GM19328 (cell line): ENCODE measurements around the gene GALK1.
"Not testable (repeated sequence)": the region's sequence is repeated elsewhere in the genome, so short reads cannot be mapped to it uniquely, and the experiment has no call there.

ENCODE experiments used
- ATAC-seq: cut with Tn5 transposase; IDR thresholded peaks from one replicate; pipeline ENCODE4 v1.9.1; 2021; ENCODE audit warnings: mild to moderate bottlenecking, moderate library complexity; ENCODE audit not compliant: unreplicated experiment

The GALK1 gene

DNA sequence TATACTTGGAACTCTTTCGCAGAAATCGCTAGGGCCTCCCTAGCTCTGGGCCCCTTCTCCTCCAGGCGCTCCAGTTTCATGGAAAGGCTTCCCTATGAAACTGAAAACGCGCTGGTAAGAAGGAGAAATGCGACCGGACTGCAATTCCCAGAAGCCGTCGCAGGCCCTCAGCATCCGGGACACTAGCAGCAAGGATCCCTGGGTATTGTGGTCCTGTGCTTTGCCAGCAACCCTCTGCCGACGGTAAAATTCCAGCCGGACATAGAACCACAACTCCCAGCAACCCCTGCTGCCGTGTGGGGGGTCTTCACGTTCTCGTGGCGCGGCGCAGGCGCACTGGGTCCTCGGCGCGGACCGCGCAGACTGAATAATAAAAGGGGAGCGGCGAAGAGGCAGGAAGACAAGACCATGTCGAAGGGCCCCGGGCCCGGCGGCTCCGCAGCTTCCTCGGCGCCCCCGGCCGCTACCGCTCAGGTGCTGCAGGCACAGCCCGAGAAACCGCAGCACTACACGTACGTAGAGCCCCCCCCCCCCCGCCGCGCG, 19.6 kb upstream of the GALK1 start, which contains the start of gene UNK:
TSS of gene UNK (plus strand) at position 334 of the 543 bp plus-strand sequence. CDS start at position 409, 75 bp downstream.
- ATAC-seq, result peak; percentile 63

DNA sequence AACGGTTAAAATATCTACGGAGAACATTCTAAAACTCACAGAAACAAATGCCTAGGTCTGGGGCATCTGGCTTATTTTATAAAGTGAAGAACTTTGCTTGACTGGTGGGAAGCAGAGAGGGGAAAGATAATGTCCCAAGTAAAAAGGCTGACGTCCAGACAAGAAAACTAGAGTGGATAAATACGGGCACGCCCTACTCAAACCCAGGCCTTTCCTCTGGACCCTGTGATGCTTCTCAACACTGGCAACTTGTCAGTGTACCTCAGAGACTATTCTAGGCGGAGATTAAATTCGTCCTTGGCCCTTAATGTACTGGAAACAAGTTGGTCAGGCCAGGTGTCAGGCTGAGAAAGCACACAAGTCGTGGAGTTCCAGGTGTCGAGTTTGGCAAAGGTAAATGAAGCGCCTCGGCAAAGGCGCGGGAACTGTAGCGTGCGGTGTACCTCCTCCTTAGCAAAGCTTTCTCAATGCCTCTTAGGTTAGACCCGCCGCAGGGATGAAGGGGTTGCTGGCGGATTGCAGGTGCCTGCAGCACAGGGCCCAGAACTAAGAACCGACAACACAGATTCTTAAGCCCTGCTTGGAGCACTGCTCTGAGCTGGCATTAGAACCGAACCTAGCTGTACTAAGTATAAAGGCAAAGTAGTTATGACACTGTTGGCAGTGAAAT, 18.9 kb upstream of the GALK1 start:
- ATAC-seq, result peak; percentile 3

DNA sequence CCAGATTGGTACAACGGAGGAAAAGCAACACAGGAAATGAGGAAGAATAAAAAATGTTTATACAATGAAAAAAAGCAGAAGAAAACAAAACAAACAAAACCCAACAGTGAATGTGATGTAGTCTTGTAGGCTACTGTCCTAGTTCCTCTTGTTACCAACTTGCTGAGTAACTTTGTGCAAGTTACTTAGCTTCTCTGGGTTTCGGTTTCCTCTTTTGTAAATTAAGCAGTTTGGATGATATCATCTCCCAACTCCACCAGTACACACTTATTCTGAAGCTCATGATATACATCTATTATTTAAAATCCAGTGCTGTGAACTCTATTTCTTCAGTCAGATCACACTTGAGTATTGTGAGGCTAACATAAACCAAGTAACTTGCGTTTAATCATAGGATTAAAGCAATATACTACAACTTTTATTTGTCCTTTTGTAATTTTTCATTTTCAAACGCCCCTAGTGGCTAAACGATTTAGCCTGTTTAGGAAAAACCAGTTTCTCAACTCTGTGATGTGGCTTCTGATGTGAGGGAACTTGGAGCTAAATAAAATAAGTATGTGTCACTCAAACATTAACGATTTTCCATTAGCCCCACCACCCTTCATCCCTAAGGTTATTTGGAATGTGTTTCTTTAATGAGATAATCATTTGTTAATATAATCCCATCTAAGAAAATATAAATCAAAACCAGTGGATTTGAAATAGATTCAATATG, 18.2 kb upstream of the GALK1 start:
- no peak for ATAC-seq

DNA sequence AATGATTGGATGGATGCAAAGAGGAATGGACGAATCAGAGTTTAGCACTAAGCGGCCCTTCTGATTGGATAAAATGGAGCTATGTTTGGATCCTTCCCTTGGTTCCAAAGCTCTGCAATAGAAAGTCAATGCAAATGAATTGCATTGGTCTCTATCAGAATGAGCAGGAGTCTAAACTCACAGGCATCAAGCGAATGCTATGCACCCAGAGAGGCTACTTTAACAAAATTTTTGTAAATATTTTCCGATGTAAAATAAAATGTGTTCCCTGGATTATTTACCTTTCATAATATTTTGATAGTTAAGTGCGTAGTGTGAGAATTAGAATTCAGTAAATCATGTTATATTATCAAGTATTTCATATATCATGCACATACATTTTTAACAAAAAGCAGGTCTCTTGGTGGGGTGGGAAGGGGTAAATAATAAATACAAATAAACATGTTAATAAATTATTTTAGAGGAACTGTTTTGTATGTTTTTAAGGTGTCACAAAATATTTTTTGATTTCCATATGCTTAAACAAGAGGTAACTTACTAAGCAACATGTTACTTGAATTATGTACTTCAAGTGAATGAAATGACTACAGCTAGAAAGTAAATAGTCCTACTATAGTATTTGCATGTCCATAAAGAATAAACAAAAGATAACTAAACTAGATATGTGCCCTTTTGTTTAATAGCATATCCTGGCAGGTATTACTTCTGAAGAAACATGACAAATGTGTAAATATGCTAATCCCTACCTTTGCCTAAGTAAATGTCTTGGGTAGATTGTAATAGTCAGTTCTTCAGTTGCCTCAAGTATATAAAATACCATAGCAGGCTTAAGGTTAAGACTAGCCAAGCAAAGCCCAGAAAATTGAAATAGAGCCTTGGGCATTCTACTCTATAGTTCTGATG, 15.2 kb upstream of the GALK1 start:
- ATAC-seq, result no peak

DNA sequence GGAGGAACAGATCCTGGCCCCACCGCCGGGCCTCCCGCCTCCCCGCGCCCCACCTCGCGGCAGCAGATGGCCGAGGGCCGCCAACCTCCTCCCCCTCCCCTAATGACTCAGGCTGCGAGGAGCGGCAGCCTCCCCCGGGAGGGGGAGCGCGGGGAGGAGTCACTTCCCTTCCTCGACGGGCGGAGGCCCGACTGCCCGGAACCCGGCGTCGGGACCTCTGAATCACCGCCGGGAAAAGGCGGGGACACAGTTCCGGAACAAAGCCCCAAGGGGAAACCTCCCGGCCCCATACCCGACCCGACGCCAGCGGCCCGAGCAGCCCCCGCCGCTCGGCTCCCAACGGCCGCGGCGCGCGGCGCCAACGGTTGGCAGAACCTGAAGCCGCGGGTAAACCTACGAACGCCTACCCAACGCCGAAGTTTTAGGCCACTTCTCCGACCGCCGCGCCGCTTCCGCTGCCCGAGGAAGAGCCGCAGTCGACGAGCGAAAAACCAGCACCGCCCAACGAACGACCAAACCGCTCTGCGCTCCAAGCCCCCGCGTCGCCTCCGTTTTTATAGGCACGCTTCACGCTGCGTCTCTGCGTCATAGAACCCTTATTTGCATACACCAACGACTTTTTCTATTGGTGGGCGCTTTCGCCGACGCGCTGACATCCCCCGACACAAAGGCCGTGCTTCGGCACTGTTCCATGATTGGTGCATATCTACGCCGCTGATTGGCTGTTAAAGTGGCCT, 14.4 kb upstream of the GALK1 start:
- ATAC-seq, result peak; percentile 66

DNA sequence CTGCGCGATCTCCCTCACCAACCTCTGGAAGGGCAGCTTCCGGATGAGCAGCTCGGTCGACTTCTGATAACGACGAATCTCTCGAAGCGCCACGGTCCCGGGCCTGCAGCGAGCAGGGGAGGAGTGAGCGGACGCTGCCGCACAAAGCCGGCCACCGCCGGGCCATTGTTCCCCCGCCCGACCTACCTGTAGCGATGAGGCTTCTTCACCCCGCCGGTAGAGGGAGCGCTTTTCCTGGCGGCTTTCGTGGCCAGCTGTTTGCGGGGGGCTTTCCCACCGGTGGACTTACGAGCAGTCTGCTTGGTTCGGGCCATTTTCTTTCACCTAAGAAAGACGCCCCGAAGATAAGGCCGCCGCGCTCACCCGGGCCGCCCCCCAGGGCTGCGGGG, 13.9 kb upstream of the GALK1 start:
- peak; percentile 13 for ATAC-seq

DNA sequence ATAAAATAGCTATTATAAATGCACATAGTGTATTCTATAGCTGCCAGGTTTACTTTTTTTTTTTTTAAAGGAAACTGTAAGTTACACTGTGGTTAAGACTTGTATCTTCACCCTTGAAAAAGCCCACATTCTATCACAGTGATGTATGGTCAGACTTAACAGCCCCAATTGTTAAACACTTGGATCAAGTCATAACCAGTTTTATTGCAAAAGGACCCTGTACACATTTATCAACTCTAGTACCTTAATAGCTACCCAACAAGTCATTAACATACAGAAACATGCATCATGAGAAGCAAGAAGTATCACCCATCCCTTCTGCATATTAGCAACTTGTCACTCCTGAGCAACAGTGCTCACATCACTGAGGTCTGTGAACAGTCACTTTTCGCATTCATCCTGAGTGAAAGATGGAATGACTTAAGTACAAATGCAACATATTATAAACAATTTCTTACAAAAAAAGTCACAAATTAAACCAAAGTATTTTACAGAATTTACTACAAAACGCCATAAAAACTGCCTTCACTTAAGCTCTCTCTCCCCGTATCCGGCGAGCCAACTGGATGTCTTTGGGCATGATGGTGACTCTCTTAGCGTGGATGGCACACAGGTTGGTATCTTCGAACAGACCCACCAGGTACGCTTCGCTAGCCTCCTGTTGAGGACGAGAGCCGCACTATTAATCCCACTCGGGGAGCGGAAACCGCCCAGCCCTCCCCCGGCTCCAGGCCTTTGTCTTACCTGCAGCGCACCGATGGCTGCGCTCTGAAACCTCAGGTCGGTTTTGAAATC, 13.3 kb upstream of the GALK1 start:
- ATAC-seq, result not testable (repeated sequence)

DNA sequence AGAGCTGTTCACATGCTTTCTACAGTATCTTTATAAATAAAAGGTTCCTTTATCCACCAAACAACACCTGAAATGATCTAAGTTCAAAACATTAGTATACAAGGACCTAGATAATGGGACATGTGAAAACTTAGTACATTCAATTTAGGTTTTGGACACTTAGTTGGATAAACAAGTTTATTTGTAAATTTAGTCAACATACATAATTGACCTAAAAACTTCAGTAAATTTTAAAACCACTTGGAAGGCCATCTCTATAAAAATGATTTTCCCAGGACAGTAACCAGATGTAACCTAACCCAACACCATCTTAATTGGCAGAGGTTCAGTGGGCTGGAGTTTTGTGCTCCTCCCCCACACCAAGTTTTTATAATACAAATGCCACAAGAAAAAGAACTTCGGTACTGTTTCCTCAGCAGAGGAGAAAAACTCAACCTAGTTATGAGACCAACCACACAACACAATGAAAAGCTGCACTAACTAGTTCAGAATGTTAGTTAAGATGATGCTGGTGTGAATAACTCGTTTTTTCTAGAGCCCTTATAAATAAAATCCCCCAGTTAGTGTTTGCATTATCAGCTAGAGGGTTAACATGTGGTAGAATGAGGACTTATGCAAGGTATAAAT, 12.4 kb upstream of the GALK1 start:
- no peak for ATAC-seq

DNA sequence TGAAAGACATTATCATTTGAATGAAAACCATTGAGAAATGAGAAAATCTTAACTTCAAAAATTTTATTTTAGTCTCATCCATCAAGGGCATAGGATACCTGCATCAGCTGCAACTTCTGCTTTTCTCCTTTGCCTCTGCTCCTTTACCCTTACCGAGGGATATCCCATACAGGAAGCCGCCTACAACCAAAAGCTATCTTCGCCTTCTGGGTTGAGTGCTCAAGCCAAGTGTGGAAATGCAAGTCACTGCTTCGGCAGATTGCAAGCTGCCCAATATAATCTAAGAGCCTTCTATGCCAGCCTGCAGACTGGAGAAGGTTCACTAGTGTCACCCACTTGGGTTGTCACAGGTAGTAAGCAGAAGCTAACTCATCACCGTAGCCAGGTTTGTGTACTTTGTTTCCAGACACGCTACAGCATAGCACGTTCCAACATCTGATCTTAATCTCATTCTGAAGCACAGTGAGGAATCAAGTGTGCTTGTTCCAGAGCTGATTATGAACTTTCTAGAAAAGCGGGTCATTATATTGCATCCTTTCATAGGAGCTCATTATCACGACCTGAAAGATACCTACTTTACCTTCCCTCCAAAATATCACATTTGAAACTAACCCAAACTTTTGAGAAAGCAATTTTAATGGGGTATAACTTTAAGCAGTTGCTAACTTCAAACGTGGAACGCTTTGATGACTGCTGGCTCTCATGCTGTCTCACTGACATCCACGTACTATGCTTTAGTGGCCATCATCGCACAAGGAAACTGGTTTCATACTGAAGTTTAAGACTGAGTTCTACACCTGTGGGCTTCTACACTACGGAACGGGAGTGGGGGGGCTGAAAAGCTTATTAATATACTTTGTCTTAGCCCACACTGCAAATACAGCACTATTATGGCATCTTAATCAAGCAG, 11.6 kb upstream of the GALK1 start:
- ATAC-seq, result no peak

DNA sequence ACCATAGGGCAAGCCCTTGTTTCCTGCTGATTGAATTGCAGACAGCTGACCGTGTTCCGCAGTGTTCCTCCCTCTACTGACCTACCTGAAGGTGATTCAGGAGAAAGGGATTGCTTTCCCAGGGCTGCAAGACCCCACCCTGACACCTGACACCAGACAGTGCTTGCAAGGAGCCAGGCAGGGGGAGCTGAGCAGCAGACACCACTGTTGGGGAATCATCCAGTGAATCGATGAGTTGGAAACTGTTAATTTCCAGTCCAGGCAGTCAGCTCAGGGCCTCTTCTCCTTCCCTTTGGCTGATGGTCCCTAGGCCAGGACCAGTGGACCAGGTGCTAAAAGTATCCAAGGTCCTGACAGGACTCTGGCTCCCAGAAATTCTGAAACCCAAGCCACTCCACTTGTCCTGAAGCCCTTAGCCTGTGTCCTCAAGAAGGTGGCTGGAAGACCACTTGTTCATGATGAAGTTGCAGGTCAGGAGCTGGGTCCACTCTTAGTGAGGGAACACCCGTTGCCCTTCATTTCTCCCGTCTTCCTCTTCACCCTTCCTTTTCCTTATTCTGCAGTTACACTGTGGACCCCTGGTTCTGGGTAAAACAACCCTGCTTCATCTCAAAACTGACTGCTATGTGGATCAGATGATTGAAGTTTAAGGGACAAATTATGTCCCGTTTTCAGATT, 10.1 kb upstream of the GALK1 start:
- no peak for ATAC-seq

DNA sequence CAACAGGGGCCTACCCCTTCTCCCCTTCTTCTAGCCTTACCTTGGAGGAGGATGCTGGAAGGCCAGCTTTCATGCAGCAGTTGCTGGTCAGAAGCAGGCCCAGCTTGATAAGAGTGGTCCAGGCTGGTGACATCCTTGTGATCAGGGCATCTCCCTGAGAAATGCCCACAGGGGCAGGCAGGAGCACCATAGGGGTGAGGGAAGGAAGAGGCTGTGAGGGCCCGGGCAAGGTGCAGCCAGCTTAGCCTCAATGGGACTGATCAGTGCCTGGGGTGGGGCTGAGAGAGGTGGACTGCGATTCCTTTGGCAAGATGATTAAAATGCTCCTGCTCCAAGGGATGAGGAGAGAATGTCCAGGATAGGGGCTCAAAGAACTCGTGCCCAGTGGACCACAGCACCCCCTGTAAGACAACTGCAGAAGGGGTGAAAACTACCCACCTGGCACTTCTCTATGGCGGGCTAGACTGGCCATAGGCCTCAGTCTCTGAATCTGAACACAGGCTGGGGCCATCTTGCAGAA, 9.5 kb upstream of the GALK1 start:
- ATAC-seq, result no peak

DNA sequence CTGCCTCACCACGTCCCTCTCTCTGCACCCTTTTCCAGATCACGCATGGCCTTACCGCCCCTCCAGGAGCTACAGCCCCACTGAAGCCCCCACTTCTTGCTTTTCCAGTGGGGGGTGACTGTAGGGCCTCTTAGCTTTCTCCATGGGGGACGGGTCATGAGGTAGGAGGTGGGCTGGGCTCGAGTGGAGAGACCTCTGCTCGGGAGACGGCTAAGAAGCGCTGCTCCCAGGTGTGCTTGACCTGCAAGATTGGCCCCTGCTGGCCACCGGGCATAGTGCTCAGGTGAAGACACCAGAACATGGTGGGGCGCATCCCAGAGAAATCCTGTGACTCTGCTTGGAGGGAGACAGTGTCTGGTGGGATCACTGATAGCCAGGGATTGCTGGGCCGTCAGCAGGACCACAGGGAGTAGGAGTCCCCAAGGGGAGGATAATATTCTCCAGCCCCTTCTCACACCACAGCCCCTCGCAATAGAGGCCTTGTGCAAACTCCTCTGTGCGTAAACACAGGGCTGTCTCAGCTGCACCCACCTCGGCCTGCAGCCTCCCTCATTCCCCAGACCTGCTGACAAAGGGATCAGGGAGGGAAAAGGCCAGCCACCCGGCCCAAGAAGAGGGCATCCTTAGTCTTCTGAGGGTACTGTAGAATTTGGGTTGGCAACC, 8.9 kb upstream of the GALK1 start:
- ATAC-seq, result no peak

DNA sequence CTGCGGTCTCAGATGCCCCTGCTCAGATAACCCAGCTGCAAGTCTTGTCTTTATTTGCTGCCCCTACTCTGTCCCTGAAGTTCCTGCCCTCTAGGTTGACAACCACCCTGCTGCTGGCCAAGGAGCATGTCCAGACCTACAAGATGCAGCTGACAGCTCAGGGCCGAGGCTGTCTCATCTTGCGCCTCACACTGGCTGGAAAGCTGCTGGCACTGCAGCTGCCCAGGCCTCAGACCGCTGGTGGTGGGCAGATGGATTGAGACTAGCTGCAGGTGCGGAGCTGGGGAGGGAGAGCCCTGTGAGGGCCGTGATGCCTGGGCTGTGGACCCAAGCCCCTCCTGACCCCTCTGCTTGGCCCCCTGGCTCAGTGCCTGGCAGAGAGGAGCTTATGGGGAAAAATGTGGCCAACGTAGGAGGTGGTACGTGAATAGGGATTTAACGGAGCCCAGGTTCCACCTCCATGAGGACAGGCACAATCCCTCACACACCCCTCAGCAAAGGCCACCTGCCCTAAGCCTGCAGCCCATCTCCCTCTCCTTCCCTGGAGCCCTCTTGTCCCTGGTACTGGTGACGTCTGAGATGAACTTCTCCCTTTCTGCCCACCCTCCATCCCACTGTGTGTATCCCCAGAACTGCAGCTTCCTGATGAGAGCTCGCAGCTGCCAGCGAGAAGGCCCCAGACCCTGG, 8.3 kb upstream of the GALK1 start:
- ATAC-seq, result no peak

DNA sequence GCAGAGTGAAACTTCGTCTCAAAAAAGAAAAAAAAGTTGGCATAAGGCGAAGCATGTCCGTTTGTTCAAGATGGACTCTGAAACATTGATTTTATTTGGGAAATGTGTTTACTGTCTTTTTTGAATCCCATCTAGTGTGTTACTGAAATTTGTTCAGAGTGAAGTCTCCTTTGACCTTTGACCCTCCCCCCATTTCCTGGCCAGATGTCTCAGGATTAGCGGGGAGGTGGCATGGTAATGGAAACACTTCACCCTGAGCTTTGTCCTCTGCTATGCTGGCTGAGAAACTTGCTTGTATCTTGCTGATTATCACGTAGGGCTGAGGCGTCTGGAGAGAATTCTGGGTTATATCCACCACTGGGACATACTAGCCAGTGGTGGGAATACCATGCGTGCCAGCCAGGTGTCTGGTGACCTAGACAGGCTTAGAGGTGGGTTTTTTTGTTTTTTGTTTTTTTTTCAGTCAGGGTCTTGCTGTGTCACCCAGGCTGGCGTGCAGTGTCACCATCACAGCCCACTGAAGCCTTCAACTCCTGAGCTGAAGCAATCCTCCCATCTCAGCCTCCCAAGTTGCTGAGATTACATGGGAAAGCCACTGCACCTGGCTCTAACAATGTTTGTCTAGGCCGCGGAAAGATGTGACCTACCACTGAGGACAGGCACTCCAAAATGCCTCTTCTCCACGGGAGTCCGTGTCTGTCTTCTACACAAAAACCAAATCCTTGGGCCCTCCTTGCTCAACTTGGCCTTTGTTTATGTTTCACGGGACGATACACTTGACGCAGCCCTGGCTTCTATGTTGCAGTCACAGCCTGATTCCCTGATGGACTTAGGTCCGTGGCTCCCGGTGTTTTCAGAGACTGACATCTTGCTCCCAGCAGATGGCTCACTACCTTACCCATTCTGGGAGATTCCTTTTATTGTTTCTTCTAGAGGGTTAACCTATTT, 6.6 kb upstream of the GALK1 start:
- no peak for ATAC-seq

DNA sequence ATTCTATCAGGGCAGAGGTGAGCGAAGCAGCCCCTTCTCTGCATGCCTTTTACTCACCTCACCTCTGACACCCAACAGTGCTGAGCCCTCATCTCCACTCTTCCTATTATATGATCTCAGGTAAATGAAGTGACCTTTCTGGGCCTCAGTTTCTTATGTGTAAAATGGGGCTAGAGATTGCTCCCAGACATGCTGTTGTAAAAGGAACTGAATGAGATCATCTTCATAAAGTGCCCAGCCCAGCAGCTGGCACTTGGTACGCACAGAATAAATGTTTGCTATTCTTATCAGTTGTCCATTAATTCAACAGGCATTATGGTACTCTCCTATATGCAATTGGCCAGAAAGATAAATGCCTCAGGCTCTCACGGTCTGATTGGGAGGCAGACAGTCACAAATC, 4.5 kb upstream of the GALK1 start:
- ATAC-seq, result no peak
